IMR-90 (cell line): Measurements from ENCODE around the gene ADCK1. TPM values are rescaled to one million over a fixed set of nuclear protein-coding genes. Genes with fewer than 3 reads are reported as not detected.

Experiments
- ATAC-seq: fragments of 200-7000 bp; cut with Tn5 transposase; 2 replicates; pipeline ENCODE4 v1.9.1; 2020; ENCODE audit warnings: low read depth, mild to moderate bottlenecking, moderate library complexity
- BruUV-seq: library from RNA; stranded (reverse); fragments of 400-500 nt; replicated peaks from 2 replicates; lab custom pipeline; 2021; lab: Mats Ljungman, UMichigan
- CTCF ChIA-PET: fragments of 300-600 bp; formaldehyde crosslinking; extraction: SDS; loops from one replicate; lab custom pipeline; 2021; ENCODE audit warnings: antibody characterized with exemption; lab: Yijun Ruan, JAX
- POLR2A ChIA-PET: fragments of 300-600 bp; sonication (Branson Sonifier 250); formaldehyde crosslinking; loops from one replicate; lab custom pipeline; 2022; ENCODE audit warnings: antibody characterized with exemption; ENCODE audit not compliant: unreplicated experiment; lab: Charles Lee
- DNase-seq: peaks from one replicate; pipeline ENCODE4 v3.0.0; 2013
- H2AFZ ChIP-seq: replicated peaks from 2 replicates; pipeline ENCODE3; 2013; ENCODE audit warnings: low read length, mild to moderate bottlenecking; ENCODE audit not compliant: poor library complexity
- H2AK5ac ChIP-seq: 2 replicates; pipeline ENCODE4 v1.6.1; 2013; ENCODE audit warnings: low read depth, low read length, inconsistent platforms
- H2AK9ac ChIP-seq: replicated peaks from 2 replicates; pipeline ENCODE3; 2013; ENCODE audit warnings: mild to moderate bottlenecking, low read depth, low read length, moderate library complexity; ENCODE audit not compliant: poor library complexity
- H2BK120ac ChIP-seq: 2 replicates; pipeline ENCODE4 v1.6.1; 2013; ENCODE audit warnings: low read depth, low read length, inconsistent platforms
- H2BK15ac ChIP-seq: 3 replicates; pipeline ENCODE4 v1.6.1; 2013; ENCODE audit warnings: low read depth, low read length, inconsistent platforms
- H2BK20ac ChIP-seq: 2 replicates; pipeline ENCODE4 v1.6.1; 2013; ENCODE audit warnings: low read depth, mild to moderate bottlenecking, inconsistent platforms, low read length, moderate library complexity
- H2BK5ac ChIP-seq: 2 replicates; pipeline ENCODE4 v1.6.1; 2013; ENCODE audit warnings: mild to moderate bottlenecking, low read depth, low read length, inconsistent platforms; ENCODE audit not compliant: poor library complexity, severe bottlenecking
- H3K14ac ChIP-seq: replicated peaks from 2 replicates; pipeline ENCODE4 v1.6.1; 2013; ENCODE audit warnings: low read depth, low read length, inconsistent platforms
- H3K18ac ChIP-seq: 2 replicates; pipeline ENCODE4 v1.6.1; 2013; ENCODE audit warnings: low read depth, low read length, control low read depth
- H3K23ac ChIP-seq: 2 replicates; pipeline ENCODE4 v1.6.1; 2013; ENCODE audit warnings: low read depth, low read length, inconsistent platforms
- H3K27ac ChIP-seq: 2 replicates; pipeline ENCODE4 v1.5.1; 2013; ENCODE audit warnings: mild to moderate bottlenecking, control low read depth, low read length; ENCODE audit not compliant: insufficient read depth
- H3K27me3 ChIP-seq: 2 replicates; pipeline ENCODE4 v1.6.1; 2013; ENCODE audit warnings: low read length; ENCODE audit not compliant: control insufficient read depth, insufficient read depth
- H3K36me3 ChIP-seq: 2 replicates; pipeline ENCODE4 v1.6.1; 2013; ENCODE audit warnings: low read length, mixed read lengths; ENCODE audit not compliant: control insufficient read depth, insufficient read depth
- H3K4ac ChIP-seq: 2 replicates; pipeline ENCODE4 v1.6.1; 2013; ENCODE audit warnings: low read depth, low read length, inconsistent platforms
- H3K4me1 ChIP-seq: 2 replicates; pipeline ENCODE4 v1.6.1; 2013; ENCODE audit warnings: low read length, mixed read lengths; ENCODE audit not compliant: control insufficient read depth, insufficient read depth
- H3K4me2 ChIP-seq: 2 replicates; pipeline ENCODE4 v1.6.1; 2013; ENCODE audit warnings: low read depth, mild to moderate bottlenecking, control low read depth, low read length, moderate library complexity
- H3K4me3 ChIP-seq: 2 replicates; pipeline ENCODE4 v1.5.1; 2013; ENCODE audit warnings: low read depth, mild to moderate bottlenecking, control low read depth, low read length, moderate library complexity; ENCODE audit not compliant: insufficient read depth
- H3K56ac ChIP-seq: 2 replicates; pipeline ENCODE4 v1.6.1; 2013; ENCODE audit warnings: low read length, inconsistent platforms; ENCODE audit not compliant: insufficient read depth; ENCODE audit errors: extremely low read depth
- H3K79me1 ChIP-seq, 2 experiments: 2 replicates each; pipeline ENCODE4 v1.6.1; 2013; ENCODE audit warnings: low read length in 2 of 2, inconsistent platforms in 1 of 2, low read depth in 1 of 2
- H3K9ac ChIP-seq: 2 replicates; pipeline ENCODE4 v1.6.1; 2013; ENCODE audit warnings: low read depth, low read length, control low read depth
- H3K9me1 ChIP-seq: 2 replicates; pipeline ENCODE4 v1.6.1; 2013; ENCODE audit warnings: low read length, inconsistent platforms; ENCODE audit not compliant: insufficient read depth
- H3K9me3 ChIP-seq: 2 replicates; pipeline ENCODE4 v1.6.1; 2013; ENCODE audit warnings: low read length; ENCODE audit not compliant: control insufficient read depth, insufficient read depth
- H4K20me1 ChIP-seq: 2 replicates; pipeline ENCODE4 v1.6.1; 2013; ENCODE audit warnings: low read length, inconsistent platforms; ENCODE audit not compliant: insufficient read depth
- H4K5ac ChIP-seq: 2 replicates; pipeline ENCODE4 v1.6.1; 2013; ENCODE audit warnings: mild to moderate bottlenecking, low read depth, low read length, control low read depth
- H4K8ac ChIP-seq, 2 experiments: 2 replicates each; pipeline ENCODE4 v1.6.1; 2013; ENCODE audit warnings: low read depth in 2 of 2, low read length in 2 of 2, control low read depth in 1 of 2, inconsistent platforms in 1 of 2
- H4K91ac ChIP-seq: 2 replicates; pipeline ENCODE4 v1.6.1; 2013; ENCODE audit warnings: low read depth, low read length, inconsistent platforms; ENCODE audit not compliant: insufficient read depth
- NFE2L2 ChIP-seq: fragments of 150-350 bp; IDR thresholded peaks from 2 replicates; pipeline ENCODE4 v1.6.1; 2016; ENCODE audit warnings: low read depth, mild to moderate bottlenecking, low read length
- SMC3 ChIP-seq: fragments of 150-350 bp; IDR thresholded peaks from 2 replicates; pipeline ENCODE4 v1.6.1; 2016; ENCODE audit warnings: low read depth, mild to moderate bottlenecking, antibody characterized with exemption, low read length, moderate library complexity
- WGBS, 2 experiments: methylation state at CpG; one replicate each; pipeline versions ENCODE4 v1.1.5 to v1.1.7; 2013; ENCODE audit warnings: missing lambda C conversion rate in 2 of 2; ENCODE audit not compliant: insufficient read length in 1 of 2; ENCODE audit errors: extremely low coverage in 2 of 2; 5-methylcytosine and 5-hydroxymethylcytosine counted together
- dilution Hi-C: fragments of 300-500 bp; cut with HindIII; formaldehyde crosslinking; loops from one replicate; pipeline ENCODE4 v1.14.3; 2018; ENCODE audit warnings: low sequenced_read_pairs; ENCODE audit not compliant: unreplicated experiment
- in situ Hi-C: fragments of 300-500 bp; cut with MboI; formaldehyde crosslinking; loops from 3 replicates; pipeline ENCODE4 v1.14.3; 2019; ENCODE audit warnings: low sequenced_read_pairs, inconsistent platforms, mixed read lengths
- intact Hi-C: fragments of 100-400 bp; cut with micrococcal nuclease; formaldehyde crosslinking; loops from 2 replicates; pipeline ENCODE4 v1.10.0; 2022
- polyA plus RNA-seq, 3 experiments: library from polyadenylated mRNA; depleted of rRNA; stranded (reverse); fragments of >200 nt; gene quantifications; 2 replicates each; pipeline ENCODE4 v1.2.3, GENCODE V29; 2012; ENCODE audit warnings: low replicate concordance in 1 of 3
- total RNA-seq: library from RNA; depleted of rRNA; stranded (reverse); fragments of >200 nt; gene quantifications from 2 replicates; pipeline ENCODE4 v1.2.3, GENCODE V29; 2012
- TF ChIP-seq, protein P1 (sequence below): conservative IDR thresholded peaks from 2 replicates; pipeline ENCODE4 v1.5.1; 2012; ENCODE audit warnings: mild to moderate bottlenecking, low read depth, low read length, improper control_type of control experiment
- TF ChIP-seq, protein P2 (sequence below): fragments of 150-350 bp; IDR thresholded peaks from 2 replicates; pipeline ENCODE4 v1.6.1; 2016; ENCODE audit warnings: low read depth, mild to moderate bottlenecking, low read length, moderate library complexity, borderline replicate concordance
- TF ChIP-seq, protein P3 (sequence below): fragments of 150-350 bp; IDR thresholded peaks from 2 replicates; pipeline ENCODE4 v1.6.1; 2017; ENCODE audit warnings: mild to moderate bottlenecking, antibody characterized with exemption, low read length, low read depth

Gene ADCK1
- total and polyA plus RNA-seq, 2 of the 4 experiments (the other 2 are of a cell fraction), result 1.6 to 4.6 TPM

DNA sequence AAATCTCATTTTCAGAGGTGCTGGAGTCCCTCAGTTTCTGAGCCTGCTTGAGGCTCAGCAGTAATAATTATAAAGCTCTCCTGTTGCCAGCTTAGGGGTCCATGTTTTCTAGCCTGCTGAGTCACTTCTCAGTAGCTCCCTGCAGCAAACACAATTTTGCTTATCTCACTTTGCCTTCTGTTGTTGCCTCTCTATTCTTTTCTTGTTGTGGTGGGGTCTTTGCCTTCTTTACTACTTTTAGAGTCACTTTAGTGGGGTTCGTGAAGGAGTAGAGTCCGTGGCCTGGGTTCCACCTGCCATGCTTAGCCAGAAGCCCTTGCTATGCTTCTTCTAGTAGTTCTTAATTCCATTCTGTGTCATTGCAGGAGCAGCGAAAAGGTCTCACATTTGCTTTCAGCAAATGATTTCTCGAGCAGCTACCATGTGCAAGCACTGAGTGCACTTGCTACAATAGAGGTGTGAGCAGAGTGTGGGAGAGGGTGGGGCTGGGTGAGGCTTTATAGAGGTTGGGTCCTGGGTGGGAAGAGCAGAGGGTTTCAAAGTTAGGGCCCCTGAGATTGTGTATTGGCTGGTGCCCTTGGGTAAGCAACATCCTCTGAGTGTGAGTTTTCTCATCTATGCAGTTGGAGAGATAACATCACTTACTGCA is 114.3 kb downstream of the ADCK1 start:
- no peak overlapping the region for H3K23ac ChIP-seq
- CTCF ChIA-PET, result no interaction called here

More for the DNA sequence above, 114.3 kb downstream of the ADCK1 start:
- H2BK5ac ChIP-seq, result no peak overlapping the region
- no peak for ATAC-seq
- H2BK15ac ChIP-seq, result no peak overlapping the region
- no peak overlapping the region for H2AK5ac ChIP-seq
- H3K56ac ChIP-seq, result no peak overlapping the region
- no peak overlapping the region for H3K4ac ChIP-seq
- TF ChIP-seq, protein P1, sequence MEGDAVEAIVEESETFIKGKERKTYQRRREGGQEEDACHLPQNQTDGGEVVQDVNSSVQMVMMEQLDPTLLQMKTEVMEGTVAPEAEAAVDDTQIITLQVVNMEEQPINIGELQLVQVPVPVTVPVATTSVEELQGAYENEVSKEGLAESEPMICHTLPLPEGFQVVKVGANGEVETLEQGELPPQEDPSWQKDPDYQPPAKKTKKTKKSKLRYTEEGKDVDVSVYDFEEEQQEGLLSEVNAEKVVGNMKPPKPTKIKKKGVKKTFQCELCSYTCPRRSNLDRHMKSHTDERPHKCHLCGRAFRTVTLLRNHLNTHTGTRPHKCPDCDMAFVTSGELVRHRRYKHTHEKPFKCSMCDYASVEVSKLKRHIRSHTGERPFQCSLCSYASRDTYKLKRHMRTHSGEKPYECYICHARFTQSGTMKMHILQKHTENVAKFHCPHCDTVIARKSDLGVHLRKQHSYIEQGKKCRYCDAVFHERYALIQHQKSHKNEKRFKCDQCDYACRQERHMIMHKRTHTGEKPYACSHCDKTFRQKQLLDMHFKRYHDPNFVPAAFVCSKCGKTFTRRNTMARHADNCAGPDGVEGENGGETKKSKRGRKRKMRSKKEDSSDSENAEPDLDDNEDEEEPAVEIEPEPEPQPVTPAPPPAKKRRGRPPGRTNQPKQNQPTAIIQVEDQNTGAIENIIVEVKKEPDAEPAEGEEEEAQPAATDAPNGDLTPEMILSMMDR, result no peak
- TF ChIP-seq, protein P2, sequence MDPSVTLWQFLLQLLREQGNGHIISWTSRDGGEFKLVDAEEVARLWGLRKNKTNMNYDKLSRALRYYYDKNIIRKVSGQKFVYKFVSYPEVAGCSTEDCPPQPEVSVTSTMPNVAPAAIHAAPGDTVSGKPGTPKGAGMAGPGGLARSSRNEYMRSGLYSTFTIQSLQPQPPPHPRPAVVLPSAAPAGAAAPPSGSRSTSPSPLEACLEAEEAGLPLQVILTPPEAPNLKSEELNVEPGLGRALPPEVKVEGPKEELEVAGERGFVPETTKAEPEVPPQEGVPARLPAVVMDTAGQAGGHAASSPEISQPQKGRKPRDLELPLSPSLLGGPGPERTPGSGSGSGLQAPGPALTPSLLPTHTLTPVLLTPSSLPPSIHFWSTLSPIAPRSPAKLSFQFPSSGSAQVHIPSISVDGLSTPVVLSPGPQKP, result no peak
- TF ChIP-seq, protein P3, sequence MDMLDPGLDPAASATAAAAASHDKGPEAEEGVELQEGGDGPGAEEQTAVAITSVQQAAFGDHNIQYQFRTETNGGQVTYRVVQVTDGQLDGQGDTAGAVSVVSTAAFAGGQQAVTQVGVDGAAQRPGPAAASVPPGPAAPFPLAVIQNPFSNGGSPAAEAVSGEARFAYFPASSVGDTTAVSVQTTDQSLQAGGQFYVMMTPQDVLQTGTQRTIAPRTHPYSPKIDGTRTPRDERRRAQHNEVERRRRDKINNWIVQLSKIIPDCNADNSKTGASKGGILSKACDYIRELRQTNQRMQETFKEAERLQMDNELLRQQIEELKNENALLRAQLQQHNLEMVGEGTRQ, result no peak
- no peak for TF ChIP-seq SMC3
- no peak for TF ChIP-seq NFE2L2
- H3K4me1 ChIP-seq, result no peaks in the 10 kb centered on the region
- no peak overlapping the region for H2BK120ac ChIP-seq
- no peak overlapping the region for H2BK20ac ChIP-seq
- in situ Hi-C loops, result no loop called here
- no peaks in the 10 kb centered on the region for H3K79me1 ChIP-seq
- no peak overlapping the region for H4K5ac ChIP-seq
- no peak overlapping the region for H4K91ac ChIP-seq
- H4K8ac ChIP-seq, result no peak overlapping the region
- H4K20me1 ChIP-seq, result no peaks in the 10 kb centered on the region
- no peak overlapping the region for H2AK9ac ChIP-seq
- H2AFZ ChIP-seq, result no peak overlapping the region
- no peak overlapping the region for H3K9ac ChIP-seq
- H3K9me3 ChIP-seq, result no peaks in the 10 kb centered on the region
- DNase-seq, result no peak
- dilution Hi-C loops, result no loop called here
- intact Hi-C loops, result no loop called here
- no peak overlapping the region for H3K14ac ChIP-seq
- POLR2A ChIA-PET, result no interaction called here
- H3K4me3 ChIP-seq, result no peak overlapping the region
- H3K4me2 ChIP-seq, result no peak overlapping the region
- no TSS peak for BruUV-seq
- H3K36me3 ChIP-seq, result no peaks in the 10 kb centered on the region
- 66% methylated on average over 3 of the region's 4 CpGs; no CpG with 5 or more reads in 1 of the 2 experiments for WGBS, 2 experiments
- H3K27me3 ChIP-seq, result no peaks in the 10 kb centered on the region
- no peak overlapping the region for H3K27ac ChIP-seq
- no peak overlapping the region for H3K18ac ChIP-seq
- no peaks in the 10 kb centered on the region for H3K9me1 ChIP-seq
